Measurements from ENCODE around the gene PRADC1. TPM values are rescaled to one million over a fixed set of nuclear protein-coding genes. Genes with fewer than 3 reads are reported as not detected.

PRADC1 gene
- total RNA-seq, 2 experiments from 2014 or later, result 13.7 to 14.7 TPM

DNA sequence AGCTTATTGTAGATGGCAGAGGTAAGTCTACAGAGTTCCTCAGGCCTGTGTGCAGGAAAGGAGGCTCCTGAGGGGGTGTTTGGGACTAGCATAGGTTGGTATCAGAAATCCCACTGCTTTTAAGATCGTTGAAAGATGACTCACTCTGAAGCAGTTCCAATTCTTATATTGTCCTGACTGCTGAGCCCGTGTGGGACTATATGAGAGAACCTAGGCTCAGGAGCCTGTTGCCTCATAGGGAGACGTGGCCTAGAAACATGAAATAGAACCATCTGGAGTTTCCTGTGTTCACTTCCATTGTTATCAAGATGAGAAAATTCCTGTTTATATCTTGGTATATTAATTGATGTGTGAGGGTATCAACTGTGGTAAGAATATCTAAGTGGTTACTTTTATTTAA, 6.7 kb upstream of the PRADC1 start:
- CTCF ChIA-PET, result interaction anchor here (1.5 to 3.3 kb wide), 3 partner anchors 45 to 63 kb away, joined by 4 to 11 read pairs (median 4); partner anchors contain the start of gene FBXO41
- no peaks in the 10 kb centered on the region for H3K9me3 Mint-ChIP-seq (ENCODE audit: low read depth)
- ATAC-seq (no peak), DNase-seq (no peak)
- H3K4me1 Mint-ChIP-seq, result peaks cover 61% of the 10 kb centered on the region
- H3K4me3 Mint-ChIP-seq, result no peak overlapping the region
- no peak overlapping the region for H3K27ac Mint-ChIP-seq
- H3K27me3 Mint-ChIP-seq, result no peaks in the 10 kb centered on the region
- peaks cover 29% of the 10 kb centered on the region for H3K36me3 Mint-ChIP-seq

GRCh38 chr2:73238976-73239375, 5.9 kb upstream of the PRADC1 start:
- no peak overlapping the region for H3K4me3 Mint-ChIP-seq
- CTCF ChIA-PET, result interaction anchor here (0.9 to 3.3 kb wide), 5 partner anchors 26 to 82 kb away, joined by 3 to 11 read pairs (median 4); partner anchors contain the start of gene FBXO41
- ATAC-seq (no peak), DNase-seq (no peak)
- peaks cover 26% of the 10 kb centered on the region for H3K36me3 Mint-ChIP-seq
- H3K9me3 Mint-ChIP-seq (ENCODE audit: low read depth), result no peaks in the 10 kb centered on the region
- H3K27me3 Mint-ChIP-seq, result no peaks in the 10 kb centered on the region
- H3K27ac Mint-ChIP-seq, result peak overlapping the region; percentile 36
- peaks cover 54% of the 10 kb centered on the region for H3K4me1 Mint-ChIP-seq

DNA sequence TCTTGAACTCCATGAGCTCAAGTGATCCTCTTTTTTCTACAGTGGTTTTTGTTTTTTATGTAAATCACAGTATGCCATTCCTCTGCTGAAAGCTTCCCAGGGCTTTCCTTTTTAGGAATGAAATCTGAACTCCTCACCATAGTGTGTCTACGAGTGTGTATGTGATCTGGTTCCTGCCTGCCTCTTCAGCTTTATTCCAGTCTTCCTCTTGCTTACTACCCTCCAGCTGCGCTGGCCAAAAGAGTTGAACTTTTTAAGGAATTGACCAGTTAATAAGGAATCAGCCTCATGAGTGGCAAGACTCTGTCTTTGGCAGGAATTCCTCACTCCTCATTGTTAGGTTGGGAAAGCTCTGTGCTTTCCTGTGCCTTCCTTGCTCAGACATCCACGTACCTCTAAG, 5.1 kb upstream of the PRADC1 start:
- no peaks in the 10 kb centered on the region for H3K9me3 Mint-ChIP-seq (ENCODE audit: low read depth)
- H3K27me3 Mint-ChIP-seq, result no peaks in the 10 kb centered on the region
- H3K4me3 Mint-ChIP-seq, result no peak overlapping the region
- H3K27ac Mint-ChIP-seq, result no peak overlapping the region
- H3K36me3 Mint-ChIP-seq, result peaks cover 22% of the 10 kb centered on the region
- no peak for ATAC-seq
- CTCF ChIA-PET, result interaction anchor here (1.0 to 7.2 kb wide), 5 partner anchors 26 to 52 kb away, joined by 3 to 54 read pairs (median 5); partner anchors contain the start of genes FBXO41 and SMYD5
- DNase-seq, result no peak
- peaks cover 49% of the 10 kb centered on the region for H3K4me1 Mint-ChIP-seq

DNA sequence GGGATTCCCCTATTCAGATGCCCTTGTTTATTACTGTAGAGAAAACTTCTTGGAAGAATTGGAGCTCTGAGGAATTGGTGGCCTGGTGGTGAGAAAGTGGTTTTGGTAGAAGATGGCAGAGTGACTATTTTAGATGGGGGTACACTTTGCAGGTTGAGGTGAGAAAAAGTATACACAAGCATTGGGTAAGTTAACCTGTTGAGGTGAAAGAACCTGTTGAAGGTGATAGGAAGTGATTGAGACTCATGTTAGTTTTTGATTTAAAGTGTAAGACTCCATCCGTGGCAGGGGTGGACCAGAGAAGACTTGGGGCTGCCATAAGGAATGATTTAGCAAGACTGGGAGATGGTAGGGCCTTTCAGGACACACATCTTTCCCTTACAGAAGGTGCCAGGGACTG, 4.1 kb upstream of the PRADC1 start:
- Mint-ChIP-seq H3K27me3 (no peaks in the 10 kb centered on the region), H3K9me3 (ENCODE audit: low read depth) (no peaks in the 10 kb centered on the region), H3K4me3 (no peak overlapping the region), H3K27ac (peak overlapping the region; percentile 53), H3K4me1 (peaks cover 47% of the 10 kb centered on the region), H3K36me3 (peaks cover 17% of the 10 kb centered on the region)
- no peak for DNase-seq
- CTCF ChIA-PET, result interaction anchor here (5.4 to 7.2 kb wide), 2 partner anchors 25 to 54 kb away, joined by 54 to 56 read pairs; partner anchors contain the start of genes EGR4 and SMYD5
- no peak for ATAC-seq

GRCh38 chr2:73235315-73236028, 2.4 kb upstream of the PRADC1 start:
- DNase-seq (no peak), ATAC-seq (no peak)
- peaks cover 13% of the 10 kb centered on the region for H3K36me3 Mint-ChIP-seq
- CTCF ChIA-PET, result interaction anchor here (0.9 to 7.2 kb wide), 5 partner anchors 10 to 58 kb away, joined by 3 to 56 read pairs (median 6); partner anchors contain the start of genes EGR4 and SMYD5
- no peaks in the 10 kb centered on the region for H3K27me3 Mint-ChIP-seq
- peak overlapping the region; percentile 88 for H3K4me3 Mint-ChIP-seq
- H3K9me3 Mint-ChIP-seq (ENCODE audit: low read depth), result no peaks in the 10 kb centered on the region
- peaks cover 49% of the 10 kb centered on the region for H3K4me1 Mint-ChIP-seq
- H3K27ac Mint-ChIP-seq, result peak overlapping the region; percentile 89

DNA sequence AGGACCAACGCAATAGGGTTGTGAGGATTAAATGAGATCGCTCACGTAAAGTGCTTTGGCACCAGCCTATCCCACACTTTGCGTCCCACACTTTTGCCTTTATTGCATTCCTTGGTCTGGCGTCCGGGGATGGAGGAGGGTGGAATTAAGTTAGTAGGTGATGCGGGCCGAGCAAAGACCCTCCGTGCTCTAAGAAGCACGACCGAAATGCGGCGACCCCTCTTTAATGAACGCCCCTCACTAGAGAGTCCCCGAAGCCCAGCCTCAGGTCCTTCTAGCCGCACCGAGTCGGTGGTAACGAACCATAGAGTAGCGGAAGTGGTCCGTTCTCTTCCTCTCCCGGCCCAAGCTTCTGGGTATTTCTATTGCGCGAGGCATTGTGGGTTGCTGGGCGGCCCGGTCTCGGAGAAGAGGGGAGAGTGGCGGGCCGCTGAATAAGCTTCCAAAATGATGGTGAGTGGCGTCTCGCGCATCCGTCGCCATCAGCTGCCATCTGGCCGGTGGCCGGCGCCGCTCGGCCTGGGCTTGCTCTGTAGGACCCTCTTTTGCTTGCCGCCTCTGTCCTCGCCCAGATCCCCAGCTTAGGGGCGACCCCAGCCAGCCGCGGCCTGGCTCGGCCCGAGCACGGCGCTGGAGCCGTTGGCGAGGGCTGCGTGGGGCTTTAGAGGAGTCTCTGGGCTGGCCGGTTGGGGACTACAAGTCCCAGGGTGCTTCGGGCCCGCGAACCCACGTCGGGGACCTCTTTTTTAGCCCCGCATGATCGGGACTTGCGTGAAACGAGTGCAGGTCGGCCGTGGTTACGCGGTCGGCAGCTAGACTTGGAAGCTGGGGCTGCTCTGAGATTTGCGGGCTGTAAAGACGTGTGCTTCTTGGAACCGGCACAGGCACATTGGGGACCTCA, 1.1 kb upstream of the PRADC1 start, which contains the start of gene CCT7:
TSS of gene CCT7 (plus strand) at position 377 of the 901 bp plus-strand sequence. CDS start at position 448, 71 bp downstream.
- peak; percentile 94 for DNase-seq
- no peaks in the 10 kb centered on the region for H3K27me3 Mint-ChIP-seq
- peak; percentile 69 for ATAC-seq
- no peaks in the 10 kb centered on the region for H3K9me3 Mint-ChIP-seq (ENCODE audit: low read depth)
- peak within 1 kb of the TSS; percentile 89 for H3K27ac Mint-ChIP-seq
- peaks cover 11% of the 10 kb centered on the region for H3K36me3 Mint-ChIP-seq
- peaks cover 43% of the 10 kb centered on the region for H3K4me1 Mint-ChIP-seq
- H3K4me3 Mint-ChIP-seq, result peak within 1 kb of the TSS; percentile 88
- CTCF ChIA-PET, result interaction anchor here (0.8 to 7.2 kb wide), 11 partner anchors 10 to 886 kb away, joined by 3 to 56 read pairs (median 4); partner anchors contain the start of genes EGR4, FBXO41 and SMYD5

DNA sequence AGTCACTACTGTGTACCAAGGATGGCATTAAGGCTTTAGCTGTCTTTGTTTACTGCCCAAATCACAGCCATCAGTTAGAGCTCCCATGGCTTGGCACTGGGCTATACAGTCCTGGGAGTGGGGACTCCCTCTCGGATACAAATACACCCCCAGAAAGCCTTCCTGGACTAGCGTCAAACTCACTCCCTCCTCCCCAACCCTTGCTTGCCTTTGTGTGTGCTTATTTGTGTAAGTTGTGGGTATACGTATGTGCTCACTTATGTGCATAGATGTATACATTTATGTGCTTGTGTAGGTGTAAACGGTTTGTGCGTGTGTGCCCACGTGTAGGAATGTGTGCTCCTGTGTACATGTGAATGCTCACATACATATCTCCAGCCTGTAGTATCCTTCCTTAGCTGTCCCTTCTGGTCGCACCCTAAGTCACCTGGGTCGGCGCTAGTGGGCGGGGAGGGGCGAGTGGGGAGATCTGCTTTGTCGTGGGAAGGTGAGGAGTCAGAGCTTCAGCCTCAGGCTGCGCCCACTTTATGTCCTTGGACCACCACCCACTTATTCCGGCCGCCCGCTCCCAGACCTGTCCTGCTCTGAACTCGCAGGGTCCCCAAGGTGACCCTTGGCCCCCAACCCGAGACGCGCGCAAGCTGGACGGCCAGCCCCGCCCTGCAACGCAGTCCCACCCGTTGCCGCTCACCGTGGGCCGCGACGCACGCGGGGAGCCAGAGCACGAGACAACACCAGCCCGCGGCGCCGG, 461 bp downstream of the PRADC1 start:
- H3K4me1 Mint-ChIP-seq, result peaks cover 30% of the 10 kb centered on the region
- CTCF ChIA-PET, result interaction anchor here (1.2 to 7.2 kb wide), 7 partner anchors 10 to 58 kb away, joined by 3 to 56 read pairs (median 5); partner anchors contain the start of genes EGR4, FBXO41 and SMYD5
- H3K36me3 Mint-ChIP-seq, result peaks cover 8% of the 10 kb centered on the region
- no peaks in the 10 kb centered on the region for H3K27me3 Mint-ChIP-seq
- DNase-seq (peak; percentile 67), ATAC-seq (peak; percentile 2)
- peak overlapping the region; percentile 88 for H3K4me3 Mint-ChIP-seq
- peak overlapping the region; percentile 89 for H3K27ac Mint-ChIP-seq
- H3K9me3 Mint-ChIP-seq (ENCODE audit: low read depth), result no peaks in the 10 kb centered on the region

DNA sequence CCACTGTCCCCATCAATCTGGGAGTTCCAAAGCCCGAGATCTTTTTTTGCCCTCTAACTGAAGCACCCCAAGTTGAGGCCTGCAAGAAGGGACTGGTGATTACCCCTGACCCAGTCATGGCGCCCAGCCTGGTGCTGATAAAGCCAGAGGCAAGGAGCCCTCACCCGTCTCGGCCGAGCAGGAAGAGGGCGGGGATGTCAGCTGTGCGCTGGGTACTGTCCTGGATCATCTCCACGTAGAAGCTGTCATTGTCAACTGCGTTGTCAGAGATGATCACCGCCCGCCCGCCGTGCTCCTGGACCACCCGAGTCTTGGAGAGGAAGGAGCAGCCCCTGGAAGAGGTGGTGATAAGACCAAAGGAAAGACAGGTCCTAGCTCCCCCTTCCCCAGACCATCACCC, 4.4 kb downstream of the PRADC1 start:
- Mint-ChIP-seq H3K4me1 (peaks cover 25% of the 10 kb centered on the region), H3K36me3 (peaks cover 2% of the 10 kb centered on the region), H3K9me3 (ENCODE audit: low read depth) (no peaks in the 10 kb centered on the region), H3K27me3 (no peaks in the 10 kb centered on the region), H3K4me3 (no peak overlapping the region), H3K27ac (no peak overlapping the region)
- DNase-seq (no peak), ATAC-seq (no peak)
- CTCF ChIA-PET, result interaction anchor here (1.0 to 1.5 kb wide), 2 partner anchors 10 to 12 kb away, joined by 4 read pairs; no protein-coding TSS in a partner anchor

- no peaks in the 10 kb centered on the region for H3K36me3 Mint-ChIP-seq
- no peaks in the 10 kb centered on the region for H3K9me3 Mint-ChIP-seq (ENCODE audit: low read depth)
- DNase-seq (no peak), ATAC-seq (no peak)
- no peak overlapping the region for H3K27ac Mint-ChIP-seq
- H3K27me3 Mint-ChIP-seq, result no peaks in the 10 kb centered on the region
- H3K4me1 Mint-ChIP-seq, result peaks cover 19% of the 10 kb centered on the region
- CTCF ChIA-PET, result no interaction called here
- no peak overlapping the region for H3K4me3 Mint-ChIP-seq
These were observed 6.0 kb downstream of the PRADC1 start for GRCh38 chr2:73227086-73227485.

DNA sequence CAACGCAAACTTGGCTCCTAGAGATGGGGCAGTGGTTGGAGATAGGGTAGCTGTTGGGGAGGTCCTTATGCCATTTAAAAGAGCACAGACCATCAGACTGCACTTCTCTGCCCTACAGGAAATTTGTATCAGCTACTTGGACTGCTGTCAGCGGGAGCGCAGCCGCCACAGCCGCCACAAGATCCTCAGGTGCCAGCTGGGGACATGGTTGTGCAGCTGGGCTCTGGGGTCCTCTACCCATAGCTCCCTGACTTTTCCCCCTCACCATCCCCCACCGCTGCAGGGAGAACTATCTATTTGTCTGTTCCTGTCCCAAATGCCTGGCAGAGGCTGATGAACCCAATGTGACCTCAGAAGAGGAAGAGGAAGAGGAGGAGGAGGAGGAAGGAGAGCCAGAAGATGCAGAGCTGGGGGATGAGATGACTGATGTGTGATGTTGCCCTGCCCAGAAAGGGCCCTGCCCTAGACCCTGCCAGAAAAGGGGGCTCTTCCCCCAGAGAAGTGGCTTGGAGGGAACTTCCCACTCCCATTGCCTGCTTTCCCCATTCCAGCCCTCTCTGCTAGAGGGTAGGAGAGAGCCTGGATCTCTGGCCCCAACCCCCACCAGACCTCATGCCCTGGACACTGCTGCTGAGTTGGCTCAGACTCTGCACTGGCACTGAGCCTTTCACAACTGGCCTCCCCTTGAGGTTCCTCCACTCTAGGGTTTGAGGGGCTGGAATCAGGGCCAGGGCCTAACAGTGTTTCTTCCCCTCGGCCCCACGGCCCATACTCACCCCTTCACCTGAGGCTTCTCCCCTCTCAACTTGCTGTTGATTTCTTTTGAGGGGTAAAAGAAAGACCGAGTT, 7.3 kb downstream of the PRADC1 start:
- Mint-ChIP-seq H3K27me3 (no peaks in the 10 kb centered on the region), H3K4me1 (peaks cover 16% of the 10 kb centered on the region), H3K27ac (peak overlapping the region; percentile 29), H3K4me3 (no peak overlapping the region), H3K36me3 (peaks cover 5% of the 10 kb centered on the region), H3K9me3 (ENCODE audit: low read depth) (no peaks in the 10 kb centered on the region)
- CTCF ChIA-PET, result interaction anchor here (0.8 to 3.3 kb wide), 2 partner anchors 13 to 65 kb away, joined by 3 to 9 read pairs; no protein-coding TSS in a partner anchor
- no peak for ATAC-seq
- no peak for DNase-seq

DNA sequence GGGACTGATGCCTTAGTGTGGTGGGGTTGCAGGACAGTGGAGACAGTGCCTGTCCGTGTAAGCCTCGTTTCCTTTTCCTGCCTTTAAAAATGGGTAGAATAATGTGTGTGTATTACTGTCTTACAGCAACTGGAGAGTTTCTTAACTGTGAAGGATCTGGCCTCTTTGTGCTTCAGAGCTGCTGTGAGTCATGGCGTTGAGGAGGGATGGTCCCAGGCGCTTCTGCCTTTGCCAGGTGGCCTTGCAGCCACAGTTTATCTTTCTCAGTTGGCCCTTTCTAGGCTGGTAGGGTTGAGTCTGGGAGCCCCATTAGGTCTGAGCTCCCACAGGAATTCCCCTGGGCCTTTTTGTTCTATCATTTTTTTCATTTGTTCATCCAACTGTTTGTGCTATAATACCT, 9.2 kb downstream of the PRADC1 start:
- DNase-seq (no peak), ATAC-seq (no peak)
- H3K36me3 Mint-ChIP-seq, result peaks cover 5% of the 10 kb centered on the region
- CTCF ChIA-PET, result interaction anchor here (3.3 kb wide), 1 partner anchor 11 kb away, joined by 9 read pairs; no protein-coding TSS in a partner anchor
- H3K4me3 Mint-ChIP-seq, result no peak overlapping the region
- H3K27me3 Mint-ChIP-seq, result no peaks in the 10 kb centered on the region
- H3K27ac Mint-ChIP-seq, result no peak overlapping the region
- peaks cover 16% of the 10 kb centered on the region for H3K4me1 Mint-ChIP-seq
- H3K9me3 Mint-ChIP-seq (ENCODE audit: low read depth), result no peaks in the 10 kb centered on the region

DNA sequence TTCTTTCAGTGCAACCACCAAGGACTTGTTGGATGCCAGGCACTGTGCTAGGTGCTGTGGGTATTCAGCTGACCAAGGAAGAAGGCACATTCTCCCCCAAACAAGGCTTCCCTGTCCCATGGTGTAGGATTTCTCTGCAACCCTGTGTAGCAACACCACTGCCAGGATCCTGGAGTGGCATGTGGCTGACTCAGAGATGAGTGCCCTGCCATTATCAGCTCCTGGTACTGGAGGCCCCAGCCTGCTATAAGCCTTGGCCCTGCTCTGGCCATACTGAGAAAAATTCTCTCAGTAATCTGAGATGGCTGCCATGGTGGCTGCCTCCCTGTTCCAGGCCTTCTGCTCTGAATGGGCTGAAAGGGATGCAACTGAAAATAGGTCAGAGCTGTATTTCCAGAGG, 14.7 kb downstream of the PRADC1 start:
- no peaks in the 10 kb centered on the region for H3K27me3 Mint-ChIP-seq
- no peaks in the 10 kb centered on the region for H3K9me3 Mint-ChIP-seq (ENCODE audit: low read depth)
- DNase-seq, result no peak
- no peak overlapping the region for H3K27ac Mint-ChIP-seq
- CTCF ChIA-PET, result interaction anchor here (0.6 to 1.7 kb wide), 4 partner anchors 10 to 322 kb away, joined by 3 to 4 read pairs (median 4); no protein-coding TSS in a partner anchor
- H3K4me1 Mint-ChIP-seq, result peaks cover 21% of the 10 kb centered on the region
- ATAC-seq, result no peak
- no peak overlapping the region for H3K4me3 Mint-ChIP-seq
- peaks cover 5% of the 10 kb centered on the region for H3K36me3 Mint-ChIP-seq
